HG03108 (cell line): ENCODE measurements around the gene MT1B.
A peak's percentile ranks its signal among the peaks of the same experiment; 100 is the strongest.
"Not testable (repeated sequence)": the region's sequence is repeated elsewhere in the genome, so short reads cannot be mapped to it uniquely, and the experiment has no call there.

Source experiments
- ATAC-seq: cut with Tn5 transposase; IDR thresholded peaks from one replicate; pipeline ENCODE4 v1.9.1; 2021; ENCODE audit warnings: moderate library complexity; ENCODE audit not compliant: unreplicated experiment

Gene MT1B

GRCh38 chr16:56618138-56618537 lies 33.5 kb upstream of the MT1B start:
- no peak for ATAC-seq

- ATAC-seq = no peak
Measured at GRCh38 chr16:56620339-56620897, 31.3 kb upstream of the MT1B start.

GRCh38 chr16:56621665-56622445 lies 29.8 kb upstream of the MT1B start:
- ATAC-seq = not testable (repeated sequence)

GRCh38 chr16:56623184-56623583 lies 28.5 kb upstream of the MT1B start:
- not testable (repeated sequence) for ATAC-seq

GRCh38 chr16:56623637-56624036 lies 28.0 kb upstream of the MT1B start:
- no peak for ATAC-seq

GRCh38 chr16:56625140-56625942 lies 26.3 kb upstream of the MT1B start, which contains the start of gene MT1E:
TSS of gene MT1E (plus strand) at chr16:56625781. CDS start at chr16:56625852, 71 bp downstream.
- no peak for ATAC-seq

- no peak for ATAC-seq
Measured at GRCh38 chr16:56625943-56626654, 25.6 kb upstream of the MT1B start.

- ATAC-seq = no peak
Measured at GRCh38 chr16:56626685-56627084, 25.0 kb upstream of the MT1B start.

- no peak for ATAC-seq
Measured at GRCh38 chr16:56628486-56629350, 23.0 kb upstream of the MT1B start.

- no peak for ATAC-seq
Measured at GRCh38 chr16:56629531-56629930, 22.2 kb upstream of the MT1B start.

- ATAC-seq = peak; percentile 78
Measured at GRCh38 chr16:56630134-56630533, 21.6 kb upstream of the MT1B start.

- no peak for ATAC-seq
Measured at GRCh38 chr16:56631197-56631596, 20.5 kb upstream of the MT1B start.

- no peak for ATAC-seq
Measured at GRCh38 chr16:56631832-56632155, 19.9 kb upstream of the MT1B start.

- no peak for ATAC-seq
Measured at GRCh38 chr16:56632156-56632847, 19.4 kb upstream of the MT1B start, which contains the start of gene MT1M. TSS of gene MT1M (plus strand) at chr16:56632659. CDS start at chr16:56632732, 73 bp downstream.

GRCh38 chr16:56632848-56633365 lies 18.8 kb upstream of the MT1B start:
- ATAC-seq = no peak

GRCh38 chr16:56633535-56633934 lies 18.2 kb upstream of the MT1B start:
- no peak for ATAC-seq

- no peak for ATAC-seq
Measured at GRCh38 chr16:56634715-56635440, 16.8 kb upstream of the MT1B start.

- ATAC-seq = no peak
Measured at GRCh38 chr16:56635441-56635967, 16.2 kb upstream of the MT1B start.
